ENCODE measurements around the gene SLC9A6. TPM values are rescaled to one million over a fixed set of nuclear protein-coding genes. Genes with fewer than 3 reads are reported as not detected.

Gene SLC9A6
- total and polyA plus RNA-seq, 9 of the 15 experiments (the other 6 are each of a cell fraction or from before 2014, with no cell fraction given), result 3.7 to 13.9 (median 9.9) TPM

DNA sequence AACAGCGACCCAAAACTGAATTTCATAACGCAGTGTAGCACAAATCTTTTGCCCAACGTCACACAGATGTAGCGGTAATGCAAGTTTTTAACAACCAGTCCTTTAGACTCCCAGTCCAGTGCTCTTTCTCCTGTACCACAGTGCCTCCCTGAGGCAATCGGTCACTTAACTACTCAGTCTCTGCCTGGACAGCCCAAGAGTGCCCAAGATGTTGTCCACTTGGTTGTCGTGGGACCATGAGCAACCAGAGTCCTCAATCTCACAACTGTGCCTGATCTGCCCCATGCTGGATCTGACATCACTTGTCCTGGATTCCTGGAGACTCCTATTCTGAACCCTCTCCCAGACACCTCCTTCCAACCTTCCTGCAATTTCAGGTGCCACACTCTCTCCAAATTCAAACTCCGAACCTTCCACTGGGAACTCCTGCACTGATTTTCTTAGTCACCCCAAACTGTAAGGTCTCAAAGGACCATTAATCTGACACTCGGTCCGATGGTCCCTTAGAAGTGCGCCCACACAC, 12.1 kb upstream of the SLC9A6 start:
- ATAC-seq (peak; percentile 78), DNase-seq (ENCODE audit: extremely low read depth in 1 of 4, low spot score in 3 of 4) (peak; percentile 7 to 57 (median 15)), FAIRE-seq (no peak)
- Histone ChIP-seq H3K36me3 (ENCODE audit: control insufficient read depth, insufficient read depth, low read length) (peaks cover 10% of the 10 kb centered on the region; the same call in 1 of the 3 replicates), H3K27ac (ENCODE audit: extremely low read depth, low read depth, low read length) (peak overlapping the region; percentile 98), H3K4me1 (replicated peaks in 1 of 2; ENCODE audit: control insufficient read depth in 2 of 2, insufficient read depth in 2 of 2, low read length in 2 of 2) (peaks cover 0 to 3% of the 10 kb centered on the region in 2 experiments; a peak in 3 of 5 replicates), H3K27me3 (ENCODE audit: control insufficient read depth in 2 of 2, insufficient read depth in 2 of 2, low read length in 2 of 2) (no peaks in the 10 kb centered on the region), H2AFZ (ENCODE audit: low read depth, low read length) (peak overlapping the region; percentile 99), H3K9me1 (ENCODE audit: control insufficient read depth, insufficient read depth, low read length) (no peaks in the 10 kb centered on the region), H3K4me3 (peak overlapping the region; percentile 99), H3K79me2 (ENCODE audit: control insufficient read depth, insufficient read depth, low read length) (peaks cover 24% of the 10 kb centered on the region), H3K9me3 (replicated peaks; ENCODE audit: control insufficient read depth, insufficient read depth, low read depth, low read length) (no peaks in the 10 kb centered on the region), H3K4me2 (ENCODE audit: insufficient read depth, low read length) (peak overlapping the region; percentile 99), H4K20me1 (replicated peaks; ENCODE audit: control insufficient read depth, insufficient read depth, low read length) (peaks cover 9% of the 10 kb centered on the region; the same call in 1 of the 2 replicates), H3K9ac (ENCODE audit: insufficient read depth in 1 of 2, low read depth in 2 of 2, low read length in 2 of 2) (peak overlapping the region; percentile 92 to 97)
- 3% methylated on average over 10 of the region's 10 CpGs for WGBS (ENCODE audit: insufficient coverage, low coverage, missing lambda C conversion rate)
- intact Hi-C loops (cut with micrococcal nuclease), result no loop called here
- TSS peak; percentile 71 for BruUV-seq (replicated peaks)
- CTCF ChIA-PET (ENCODE audit: low intra/inter-chr PET ratio), result no interaction called here
- in situ Hi-C loops (cut with MboI), result no loop called here
- POLR2A ChIA-PET, result interaction anchor here (0.7 to 2.4 kb wide), 4 partner anchors 9 to 237 kb away, joined by 3 to 9 read pairs (median 5); partner anchors contain the start of gene SLC9A6
- TF ChIP-seq, protein P1, sequence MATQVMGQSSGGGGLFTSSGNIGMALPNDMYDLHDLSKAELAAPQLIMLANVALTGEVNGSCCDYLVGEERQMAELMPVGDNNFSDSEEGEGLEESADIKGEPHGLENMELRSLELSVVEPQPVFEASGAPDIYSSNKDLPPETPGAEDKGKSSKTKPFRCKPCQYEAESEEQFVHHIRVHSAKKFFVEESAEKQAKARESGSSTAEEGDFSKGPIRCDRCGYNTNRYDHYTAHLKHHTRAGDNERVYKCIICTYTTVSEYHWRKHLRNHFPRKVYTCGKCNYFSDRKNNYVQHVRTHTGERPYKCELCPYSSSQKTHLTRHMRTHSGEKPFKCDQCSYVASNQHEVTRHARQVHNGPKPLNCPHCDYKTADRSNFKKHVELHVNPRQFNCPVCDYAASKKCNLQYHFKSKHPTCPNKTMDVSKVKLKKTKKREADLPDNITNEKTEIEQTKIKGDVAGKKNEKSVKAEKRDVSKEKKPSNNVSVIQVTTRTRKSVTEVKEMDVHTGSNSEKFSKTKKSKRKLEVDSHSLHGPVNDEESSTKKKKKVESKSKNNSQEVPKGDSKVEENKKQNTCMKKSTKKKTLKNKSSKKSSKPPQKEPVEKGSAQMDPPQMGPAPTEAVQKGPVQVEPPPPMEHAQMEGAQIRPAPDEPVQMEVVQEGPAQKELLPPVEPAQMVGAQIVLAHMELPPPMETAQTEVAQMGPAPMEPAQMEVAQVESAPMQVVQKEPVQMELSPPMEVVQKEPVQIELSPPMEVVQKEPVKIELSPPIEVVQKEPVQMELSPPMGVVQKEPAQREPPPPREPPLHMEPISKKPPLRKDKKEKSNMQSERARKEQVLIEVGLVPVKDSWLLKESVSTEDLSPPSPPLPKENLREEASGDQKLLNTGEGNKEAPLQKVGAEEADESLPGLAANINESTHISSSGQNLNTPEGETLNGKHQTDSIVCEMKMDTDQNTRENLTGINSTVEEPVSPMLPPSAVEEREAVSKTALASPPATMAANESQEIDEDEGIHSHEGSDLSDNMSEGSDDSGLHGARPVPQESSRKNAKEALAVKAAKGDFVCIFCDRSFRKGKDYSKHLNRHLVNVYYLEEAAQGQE (IDR thresholded peaks at IDR 0.05; ENCODE audit: borderline replicate concordance), result peak; percentile 15; the same call in 1 of the 2 replicates
- TF ChIP-seq, protein P1 (CRISPR knock-in tag; IDR thresholded peaks at IDR 0.05; ENCODE audit: low read depth), result no peak
- TF ChIP-seq CBX5 (IDR thresholded peaks at IDR 0.05; ENCODE audit: borderline replicate concordance, low read depth) (no peak), ESRRA (IDR thresholded peaks at IDR 0.05; ENCODE audit: borderline replicate concordance, low read depth) (no peak), NCOA2 (IDR thresholded peaks at IDR 0.05; ENCODE audit: partially characterized antibody in 2 of 2) (peak in 1 of 2 experiments; percentile 76), ZNF717 (CRISPR knock-in tag; IDR thresholded peaks at IDR 0.05) (no peak), TEAD1 (CRISPR knock-in tag; IDR thresholded peaks at IDR 0.05) (no peak), POLR2AphosphoS5 (IDR thresholded peaks at IDR 0.05; ENCODE audit: control insufficient read depth, insufficient read depth, low read depth, low read length) (no peak), TCF7 (IDR thresholded peaks at IDR 0.05; ENCODE audit: borderline replicate concordance) (no peak), SIN3B (IDR thresholded peaks at IDR 0.05; ENCODE audit: low read depth) (no peak), FOXA3 (CRISPR knock-in tag; conservative IDR thresholded peaks at IDR 0.05 in 1 of 2, IDR thresholded peaks at IDR 0.05 in 1 of 2) (no peak), SAFB (IDR thresholded peaks at IDR 0.05; ENCODE audit: borderline replicate concordance, low read depth, low read length) (no peak), ATF7 (IDR thresholded peaks at IDR 0.05) (no peak)
- TF ChIP-seq, protein P2, sequence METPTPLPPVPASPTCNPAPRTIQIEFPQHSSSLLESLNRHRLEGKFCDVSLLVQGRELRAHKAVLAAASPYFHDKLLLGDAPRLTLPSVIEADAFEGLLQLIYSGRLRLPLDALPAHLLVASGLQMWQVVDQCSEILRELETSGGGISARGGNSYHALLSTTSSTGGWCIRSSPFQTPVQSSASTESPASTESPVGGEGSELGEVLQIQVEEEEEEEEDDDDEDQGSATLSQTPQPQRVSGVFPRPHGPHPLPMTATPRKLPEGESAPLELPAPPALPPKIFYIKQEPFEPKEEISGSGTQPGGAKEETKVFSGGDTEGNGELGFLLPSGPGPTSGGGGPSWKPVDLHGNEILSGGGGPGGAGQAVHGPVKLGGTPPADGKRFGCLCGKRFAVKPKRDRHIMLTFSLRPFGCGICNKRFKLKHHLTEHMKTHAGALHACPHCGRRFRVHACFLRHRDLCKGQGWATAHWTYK (CRISPR knock-in tag; IDR thresholded peaks at IDR 0.05), result no peak

Data from K562 (cell line).